Activated naive CD4-positive, alpha-beta T cell treated with anti-CD3 and anti-CD28 coated beads, Interleukin-2, amount 50 U/mL, for 24 hours (primary cell): Measurements from ENCODE around the gene WIPI1.

ENCODE experiments used
- H3K27ac Mint-ChIP-seq: one replicate; pipeline ENCODE4 v1.8.0; 2021; ENCODE audit warnings: mild to moderate bottlenecking, mixed read lengths
- H3K27me3 Mint-ChIP-seq: one replicate; pipeline ENCODE4 v1.8.0; 2021; ENCODE audit warnings: mixed read lengths
- H3K36me3 Mint-ChIP-seq: one replicate; pipeline ENCODE4 v1.8.0; 2021; ENCODE audit warnings: mixed read lengths
- H3K4me1 Mint-ChIP-seq: one replicate; pipeline ENCODE4 v1.8.0; 2021; ENCODE audit warnings: mixed read lengths
- H3K4me3 Mint-ChIP-seq: one replicate; pipeline ENCODE4 v1.8.0; 2021; ENCODE audit warnings: mild to moderate bottlenecking, mixed read lengths
- H3K9me3 Mint-ChIP-seq: one replicate; pipeline ENCODE4 v1.8.0; 2021; ENCODE audit warnings: mixed read lengths

Gene WIPI1

DNA sequence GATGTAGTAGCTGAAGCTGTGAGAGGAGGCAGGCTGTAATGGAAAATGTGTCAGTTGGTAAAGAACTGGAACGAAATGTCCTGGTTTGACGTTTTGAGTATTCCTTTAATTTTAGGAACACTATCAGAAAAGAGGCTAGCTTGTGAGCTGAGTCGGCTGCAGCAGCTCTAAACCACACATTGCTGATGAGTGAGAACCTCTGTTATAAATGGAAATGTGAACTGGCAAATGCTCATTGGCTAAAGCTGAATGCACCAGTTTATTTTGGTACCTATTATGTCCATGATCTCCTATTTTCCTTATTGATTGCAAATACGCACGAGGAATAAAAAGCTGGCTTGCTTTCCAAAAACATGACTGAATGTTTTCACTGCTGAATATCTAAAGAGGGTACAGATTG is 11.0 kb upstream of the WIPI1 start:
- no peak overlapping the region for H3K27ac Mint-ChIP-seq
- peaks cover 2% of the 10 kb centered on the region for H3K27me3 Mint-ChIP-seq
- no peaks in the 10 kb centered on the region for H3K36me3 Mint-ChIP-seq
- H3K9me3 Mint-ChIP-seq, result no peaks in the 10 kb centered on the region
- no peak overlapping the region for H3K4me3 Mint-ChIP-seq
- no peaks in the 10 kb centered on the region for H3K4me1 Mint-ChIP-seq

DNA sequence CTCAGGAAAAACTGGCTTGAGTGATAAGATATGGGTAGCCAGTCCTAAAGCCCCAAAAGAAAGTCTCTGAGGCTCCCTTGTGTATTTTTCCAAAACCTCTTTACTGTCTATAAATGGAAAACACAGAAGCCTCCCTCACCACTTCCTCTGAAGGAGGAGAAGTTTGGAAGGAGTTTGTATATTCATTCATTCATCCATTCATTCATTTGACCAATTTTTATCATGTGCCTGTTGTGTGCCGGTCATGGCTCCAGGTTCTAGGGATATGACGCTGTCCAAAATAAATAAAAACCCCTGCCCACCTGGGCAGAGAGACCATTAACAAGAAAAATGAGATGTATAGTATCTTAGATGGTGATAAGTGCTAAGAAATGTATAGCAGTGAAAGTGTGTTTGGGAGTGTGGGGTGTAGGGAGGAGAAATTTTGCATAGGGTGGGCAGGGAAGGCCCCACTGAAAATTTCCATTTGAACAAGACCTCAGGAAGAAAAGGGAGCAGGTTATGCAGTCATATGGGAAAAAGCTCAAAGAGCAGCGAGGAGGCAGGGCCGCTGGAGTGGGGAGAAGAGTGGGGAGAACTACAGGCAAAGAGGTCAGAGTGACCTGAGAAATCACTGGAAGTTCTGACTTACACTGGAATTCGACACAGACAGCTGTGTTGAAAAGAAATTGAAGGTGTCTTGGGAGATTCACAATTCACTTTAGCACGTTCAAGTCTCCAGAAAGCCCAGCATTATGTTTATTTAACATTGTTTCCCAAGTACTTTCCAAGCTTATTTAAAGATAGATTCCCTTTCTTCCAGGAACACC is 6.1 kb upstream of the WIPI1 start:
- Mint-ChIP-seq H3K4me3 (no peak overlapping the region), H3K4me1 (peaks cover 41% of the 10 kb centered on the region), H3K9me3 (no peaks in the 10 kb centered on the region), H3K27ac (no peak overlapping the region), H3K36me3 (no peaks in the 10 kb centered on the region), H3K27me3 (no peaks in the 10 kb centered on the region)

DNA sequence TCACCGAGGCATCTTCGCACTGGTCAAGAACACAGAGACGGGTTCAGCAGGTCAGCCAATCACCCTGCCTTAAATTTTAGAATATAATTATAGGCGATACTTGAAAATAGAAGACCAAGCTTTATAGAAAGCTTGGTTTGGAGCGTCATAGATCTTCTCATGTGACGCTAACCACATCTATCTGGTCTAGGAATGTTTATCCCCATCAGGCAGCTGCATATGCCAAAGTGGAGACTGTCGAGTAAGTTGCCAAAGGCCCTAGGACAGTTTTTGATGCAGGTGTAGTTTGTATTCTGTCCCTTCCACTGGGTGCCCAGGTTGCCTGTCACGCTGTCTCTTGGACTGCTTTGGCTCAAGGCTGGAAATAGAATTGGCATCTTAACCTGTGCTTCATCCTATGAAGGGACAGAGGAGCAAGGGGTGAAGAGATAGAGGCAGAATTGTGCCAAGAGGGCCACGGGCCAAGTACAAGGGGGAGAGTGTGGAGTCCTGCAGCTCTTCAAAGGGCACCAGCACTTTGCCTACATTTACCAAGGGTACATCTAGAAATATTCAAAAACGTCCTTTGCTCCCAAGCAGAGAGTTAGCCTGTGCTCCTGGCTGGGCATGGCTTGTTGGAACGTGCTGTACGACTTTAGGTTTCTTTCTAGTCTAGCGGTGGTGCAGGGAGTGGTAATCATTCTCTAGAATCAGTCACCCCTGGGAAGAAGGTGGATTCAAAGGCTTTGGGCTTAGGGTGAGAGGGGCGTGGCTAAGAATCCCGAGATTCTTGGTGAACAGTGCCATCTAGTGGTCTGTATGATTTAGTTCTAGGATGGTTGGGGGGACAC is 5.3 kb upstream of the WIPI1 start:
- no peaks in the 10 kb centered on the region for H3K36me3 Mint-ChIP-seq
- H3K27me3 Mint-ChIP-seq, result no peaks in the 10 kb centered on the region
- H3K9me3 Mint-ChIP-seq, result no peaks in the 10 kb centered on the region
- H3K4me1 Mint-ChIP-seq, result peaks cover 47% of the 10 kb centered on the region
- H3K27ac Mint-ChIP-seq, result no peak overlapping the region
- no peak overlapping the region for H3K4me3 Mint-ChIP-seq

DNA sequence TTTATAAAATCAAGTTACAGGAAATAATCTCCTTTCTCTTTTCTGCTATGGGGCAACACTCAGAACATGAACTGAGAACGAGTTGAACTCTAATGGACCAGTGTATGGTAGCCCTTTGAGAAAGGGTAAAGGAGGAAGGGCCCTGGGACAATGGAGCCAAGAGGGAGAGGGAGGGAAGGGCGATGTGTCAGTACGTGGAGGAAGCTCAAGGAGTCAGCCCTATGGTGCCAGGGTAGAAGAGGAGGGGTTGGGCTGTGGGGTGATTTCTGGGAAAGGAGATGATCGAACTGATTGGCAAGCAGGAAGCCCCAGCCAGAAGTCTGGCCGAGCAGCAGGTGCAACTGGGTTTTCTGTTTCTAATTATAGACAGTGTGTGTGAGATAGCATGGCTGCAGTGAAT is 4.3 kb upstream of the WIPI1 start:
- no peaks in the 10 kb centered on the region for H3K9me3 Mint-ChIP-seq
- H3K27ac Mint-ChIP-seq, result peak overlapping the region; percentile 94
- H3K4me1 Mint-ChIP-seq, result peaks cover 49% of the 10 kb centered on the region

DNA sequence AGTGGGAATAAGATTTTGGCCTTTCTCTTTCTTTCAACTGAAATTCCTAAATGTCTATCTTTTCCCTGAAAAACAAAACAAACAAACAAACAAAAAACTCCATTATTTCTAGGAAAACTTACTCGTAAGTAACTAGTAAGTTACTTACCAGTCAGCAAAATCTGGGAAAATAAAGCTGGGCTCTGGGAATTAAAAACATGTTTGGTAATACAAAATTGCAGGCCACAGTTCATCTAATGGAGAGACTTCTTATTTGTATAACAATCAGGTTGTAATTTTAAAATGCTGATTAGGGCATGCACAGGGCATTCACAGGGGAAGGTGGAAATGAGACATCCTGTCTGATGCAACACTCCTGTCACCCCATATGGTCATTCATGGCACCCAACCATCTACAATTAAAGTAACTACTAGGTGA is 3.8 kb upstream of the WIPI1 start:
- Mint-ChIP-seq H3K27ac (peak overlapping the region; percentile 94), H3K27me3 (no peaks in the 10 kb centered on the region), H3K36me3 (no peaks in the 10 kb centered on the region), H3K4me3 (peak overlapping the region; percentile 17), H3K9me3 (no peaks in the 10 kb centered on the region), H3K4me1 (peaks cover 53% of the 10 kb centered on the region)

More for the DNA sequence above, 4.3 kb upstream of the WIPI1 start:
- Mint-ChIP-seq H3K4me3 (no peak overlapping the region), H3K36me3 (no peaks in the 10 kb centered on the region), H3K27me3 (no peaks in the 10 kb centered on the region)

DNA sequence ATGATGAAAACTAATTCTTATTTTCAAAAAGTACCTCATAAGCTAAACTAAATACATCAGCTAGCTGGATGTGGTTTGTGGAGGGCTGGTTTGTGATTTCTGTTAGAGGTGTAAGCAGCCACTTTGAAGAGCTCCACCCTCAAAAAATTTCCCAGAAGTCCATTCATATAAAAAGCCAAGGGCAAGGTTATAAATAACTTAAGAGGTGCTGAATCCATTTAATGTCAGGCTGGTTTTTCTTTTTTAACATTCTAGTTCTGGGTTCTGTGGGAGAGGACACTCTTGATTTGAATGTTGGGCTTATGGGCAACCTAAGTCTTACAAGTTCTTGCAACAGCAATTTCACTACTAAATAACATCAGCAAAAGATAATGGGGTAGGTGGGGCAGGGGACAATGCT is 3.4 kb upstream of the WIPI1 start:
- Mint-ChIP-seq H3K27me3 (no peaks in the 10 kb centered on the region), H3K4me1 (peaks cover 56% of the 10 kb centered on the region), H3K9me3 (no peaks in the 10 kb centered on the region), H3K27ac (peak overlapping the region; percentile 94), H3K36me3 (no peaks in the 10 kb centered on the region), H3K4me3 (peak overlapping the region; percentile 17)

DNA sequence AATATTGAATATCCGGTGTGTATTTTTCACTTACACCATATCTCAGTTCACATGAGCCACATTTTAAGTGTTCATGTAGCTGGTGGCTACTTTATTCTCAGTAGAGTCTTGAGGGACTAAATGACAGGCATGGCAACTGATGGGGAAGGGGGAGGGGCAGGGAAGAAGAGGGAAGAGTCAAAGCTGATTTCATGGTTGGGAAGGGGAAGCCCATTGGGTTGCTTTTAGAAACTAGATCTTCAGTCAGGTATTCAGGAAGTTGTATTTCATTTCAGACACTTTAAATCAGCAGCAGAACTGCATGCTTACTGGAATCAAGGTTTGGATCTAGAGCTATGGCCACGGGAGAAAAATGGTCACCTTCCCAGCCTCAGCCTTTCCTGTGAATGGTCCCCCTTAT is 2.9 kb upstream of the WIPI1 start:
- peak overlapping the region; percentile 8 for H3K4me3 Mint-ChIP-seq
- H3K27ac Mint-ChIP-seq, result peak overlapping the region; percentile 94
- no peaks in the 10 kb centered on the region for H3K9me3 Mint-ChIP-seq
- H3K4me1 Mint-ChIP-seq, result peaks cover 56% of the 10 kb centered on the region
- no peaks in the 10 kb centered on the region for H3K27me3 Mint-ChIP-seq
- H3K36me3 Mint-ChIP-seq, result no peaks in the 10 kb centered on the region

DNA sequence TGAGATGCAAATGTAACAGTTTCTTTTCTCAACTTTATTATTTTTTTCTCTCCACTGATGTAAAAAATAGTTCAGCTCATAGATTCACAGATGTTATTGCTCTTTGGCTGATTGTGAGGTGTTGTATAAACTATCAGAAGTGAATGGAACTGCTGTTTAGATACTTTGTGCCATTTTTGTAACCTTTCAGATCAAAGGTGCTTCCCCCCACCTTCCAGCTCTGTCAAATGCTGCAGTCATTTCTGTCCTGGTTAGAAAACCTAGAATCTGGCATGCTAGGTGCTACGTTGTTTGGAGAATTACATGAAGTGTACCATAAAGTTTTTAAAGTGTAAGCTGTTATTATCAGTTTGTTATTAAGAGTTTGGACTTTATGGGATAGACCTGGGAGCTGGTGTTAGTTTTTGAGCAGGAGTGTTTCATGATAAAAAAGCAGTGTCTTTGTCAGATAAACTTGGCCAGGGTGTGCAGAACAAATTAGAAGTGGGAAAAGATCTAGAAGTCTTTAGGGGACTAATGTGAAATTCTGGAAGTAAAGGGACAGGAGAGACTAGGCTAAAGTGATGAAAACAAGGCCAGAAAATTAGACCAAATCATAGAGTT is 1.8 kb upstream of the WIPI1 start:
- no peaks in the 10 kb centered on the region for H3K9me3 Mint-ChIP-seq
- H3K4me3 Mint-ChIP-seq, result no peak overlapping the region
- H3K4me1 Mint-ChIP-seq, result peaks cover 56% of the 10 kb centered on the region
- H3K36me3 Mint-ChIP-seq, result no peaks in the 10 kb centered on the region
- no peaks in the 10 kb centered on the region for H3K27me3 Mint-ChIP-seq
- H3K27ac Mint-ChIP-seq, result peak overlapping the region; percentile 26

DNA sequence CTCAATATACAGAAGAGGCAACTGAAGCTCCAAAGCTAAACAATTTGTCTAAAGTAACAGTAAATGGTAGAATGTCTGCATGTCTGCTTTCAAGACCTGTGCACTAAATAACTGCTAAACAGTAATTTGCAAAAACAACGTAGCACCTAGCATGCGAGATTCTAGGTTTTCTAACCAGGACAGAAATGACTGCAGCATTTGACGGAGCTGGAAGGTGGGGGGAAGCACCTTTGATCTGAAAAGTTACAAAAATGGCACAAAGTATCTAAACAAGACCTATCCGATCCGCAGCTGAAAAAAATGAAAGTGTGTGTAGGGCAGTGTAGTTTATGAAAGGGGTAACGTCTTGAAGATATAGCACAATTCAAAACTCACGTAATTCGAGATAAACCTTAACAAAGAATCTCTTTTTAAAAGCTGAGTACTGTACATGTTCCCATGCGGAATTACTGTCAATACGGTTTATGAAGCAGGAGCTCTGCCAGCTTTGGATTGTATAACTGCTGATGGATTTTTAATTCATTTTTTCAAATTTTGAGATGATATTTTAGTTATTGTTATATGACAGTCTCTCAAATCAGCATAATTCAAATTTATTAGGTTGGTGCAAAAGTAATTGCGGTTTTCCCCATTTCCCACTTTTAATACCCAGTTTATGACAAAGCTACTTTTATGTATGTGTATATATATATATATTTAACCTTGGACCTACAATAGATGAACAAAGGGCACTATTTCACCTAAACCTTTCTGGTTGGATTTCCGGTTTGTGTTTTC is 1.2 kb upstream of the WIPI1 start:
- H3K4me1 Mint-ChIP-seq, result peaks cover 56% of the 10 kb centered on the region

DNA sequence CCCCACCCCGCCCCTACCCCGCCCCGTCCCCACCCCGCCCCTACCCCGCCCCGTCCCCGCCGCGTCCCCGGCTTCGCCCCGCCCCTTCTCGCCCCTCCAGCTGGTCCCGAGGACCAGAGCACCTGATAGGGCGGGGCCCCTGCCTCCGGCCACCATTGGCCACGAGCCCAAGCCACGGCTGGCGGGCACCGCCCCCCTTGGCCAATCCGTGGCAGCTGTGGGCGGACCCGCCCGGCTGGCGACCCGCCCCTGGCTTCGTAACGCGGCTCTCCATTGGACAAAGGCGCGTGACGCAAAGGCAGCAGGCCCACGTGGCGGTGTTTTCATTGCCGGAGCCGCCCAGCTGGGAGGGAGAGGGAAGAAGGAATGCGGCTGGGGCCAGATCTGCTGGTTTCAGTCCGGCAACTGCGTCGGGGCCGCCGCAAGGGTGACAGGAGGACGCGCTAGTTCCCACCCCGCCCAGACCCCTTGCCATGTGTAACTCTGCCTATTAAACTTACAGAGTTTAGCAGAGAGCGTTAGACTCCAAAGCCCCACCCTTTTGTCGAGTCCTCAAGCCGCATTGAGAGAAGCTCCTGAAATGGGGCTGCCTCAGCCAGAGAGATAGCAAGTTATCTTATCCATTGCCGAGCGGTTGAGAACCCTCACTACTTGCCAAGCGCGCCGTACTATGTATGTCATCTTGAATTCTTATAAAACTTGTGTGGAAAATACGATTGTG is 403 bp upstream of the WIPI1 start:
- Mint-ChIP-seq H3K27me3 (no peaks in the 10 kb centered on the region), H3K36me3 (no peaks in the 10 kb centered on the region), H3K9me3 (no peaks in the 10 kb centered on the region), H3K27ac (peak overlapping the region; percentile 84), H3K4me3 (peak overlapping the region; percentile 84), H3K4me1 (peaks cover 58% of the 10 kb centered on the region)

More for the DNA sequence above, 1.2 kb upstream of the WIPI1 start:
- H3K27ac Mint-ChIP-seq, result peak overlapping the region; percentile 0
- H3K4me3 Mint-ChIP-seq, result peak overlapping the region; percentile 84
- H3K36me3 Mint-ChIP-seq, result no peaks in the 10 kb centered on the region
- no peaks in the 10 kb centered on the region for H3K9me3 Mint-ChIP-seq
- H3K27me3 Mint-ChIP-seq, result no peaks in the 10 kb centered on the region

DNA sequence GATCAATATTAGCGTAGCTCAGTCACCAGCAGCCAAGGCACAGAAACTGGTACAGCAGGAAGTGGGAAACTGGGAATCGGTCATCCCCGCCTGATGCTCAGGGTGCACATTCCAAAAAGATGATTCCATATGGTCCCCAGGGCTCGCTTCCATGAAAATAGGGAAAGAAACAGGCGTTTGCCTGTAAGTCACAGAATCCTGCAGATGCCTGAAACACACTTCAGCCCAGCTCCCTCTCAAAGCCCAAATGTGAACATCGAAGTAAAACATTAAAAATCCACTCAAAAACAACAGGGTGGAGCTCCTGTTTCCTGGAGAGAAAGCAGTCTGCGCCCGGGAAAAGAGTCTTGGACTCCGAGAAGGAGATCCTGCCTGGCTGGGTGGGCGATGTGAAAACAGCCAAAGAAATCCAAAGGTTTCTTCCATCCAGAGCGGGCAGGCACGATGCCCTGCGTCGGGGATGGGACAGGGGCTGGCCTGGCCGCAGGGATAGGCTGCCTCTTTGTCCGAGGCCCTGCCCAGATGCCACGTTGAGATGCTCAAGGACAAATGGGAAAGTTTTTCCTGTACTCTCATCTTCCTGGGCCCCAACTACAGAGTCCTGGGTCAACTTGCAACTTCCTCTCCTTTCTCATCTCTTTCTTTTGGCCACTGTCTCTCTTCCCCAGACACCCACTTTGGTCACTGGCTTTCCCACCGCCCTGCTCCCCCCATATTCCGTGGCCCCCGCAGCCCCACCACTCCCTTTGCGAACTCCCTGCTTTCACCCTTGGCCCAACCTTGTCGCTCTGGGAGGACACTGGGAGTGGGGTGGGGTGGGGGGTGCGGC is 743 bp downstream of the WIPI1 start:
- peak overlapping the region; percentile 77 for H3K4me3 Mint-ChIP-seq
- peaks cover 47% of the 10 kb centered on the region for H3K4me1 Mint-ChIP-seq
- no peaks in the 10 kb centered on the region for H3K9me3 Mint-ChIP-seq
- no peak overlapping the region for H3K27ac Mint-ChIP-seq
- no peaks in the 10 kb centered on the region for H3K27me3 Mint-ChIP-seq
- no peaks in the 10 kb centered on the region for H3K36me3 Mint-ChIP-seq

DNA sequence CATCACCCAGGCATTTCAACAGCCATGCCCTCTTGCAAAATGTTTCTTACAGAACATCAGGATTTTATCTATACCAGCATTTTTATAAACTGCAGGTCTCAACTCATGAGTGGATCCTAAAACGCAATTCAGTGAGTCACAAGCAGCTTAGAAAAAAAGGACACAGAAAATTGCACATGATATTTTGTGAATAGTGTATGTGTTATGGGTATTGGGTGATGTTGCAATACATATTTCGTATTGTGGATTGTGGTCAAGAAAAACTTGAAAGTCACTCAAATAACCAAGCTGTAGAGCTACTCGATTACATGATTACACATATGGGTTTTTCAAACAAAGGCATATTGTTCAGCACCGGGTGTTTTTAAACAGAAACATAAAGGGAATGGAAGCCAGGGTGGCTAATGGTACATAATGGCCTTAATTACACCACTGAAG is 1.4 kb downstream of the WIPI1 start:
- Mint-ChIP-seq H3K4me1 (peaks cover 40% of the 10 kb centered on the region), H3K4me3 (peak overlapping the region; percentile 77), H3K27me3 (no peaks in the 10 kb centered on the region), H3K27ac (no peak overlapping the region), H3K36me3 (no peaks in the 10 kb centered on the region), H3K9me3 (no peaks in the 10 kb centered on the region)

DNA sequence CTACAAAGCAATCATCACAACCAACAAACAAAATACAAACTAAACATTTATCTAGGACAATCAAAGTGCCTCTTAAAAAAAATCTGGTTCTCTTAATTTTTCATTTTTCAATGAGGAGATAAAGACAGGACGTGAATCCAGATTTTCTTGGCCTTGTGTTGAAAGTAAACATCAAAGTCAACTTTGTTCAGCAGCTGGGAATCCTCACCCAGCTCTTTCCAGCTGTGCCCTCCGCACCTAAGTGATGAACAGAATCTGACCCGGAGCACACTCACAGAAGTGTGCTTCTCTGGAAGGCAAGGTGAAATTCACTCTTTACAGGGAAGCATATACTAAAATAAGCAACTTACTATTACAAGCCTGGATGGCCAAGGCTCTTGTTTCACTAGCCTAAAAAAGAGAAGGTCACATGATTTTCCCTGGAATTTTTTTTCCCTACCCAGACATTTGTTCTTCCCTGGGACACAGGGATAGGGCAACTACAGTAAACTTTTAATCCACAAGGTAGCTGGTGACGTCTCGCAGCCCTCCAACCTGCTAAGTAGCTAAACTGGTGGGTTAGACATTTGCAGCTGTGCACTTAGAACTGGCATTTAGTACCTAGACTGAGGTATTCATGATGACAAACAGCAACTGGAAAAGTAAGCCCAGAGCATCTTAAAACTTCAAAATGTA is 3.2 kb downstream of the WIPI1 start:
- no peaks in the 10 kb centered on the region for H3K9me3 Mint-ChIP-seq
- H3K36me3 Mint-ChIP-seq, result no peaks in the 10 kb centered on the region
- no peak overlapping the region for H3K27ac Mint-ChIP-seq
- peaks cover 24% of the 10 kb centered on the region for H3K4me1 Mint-ChIP-seq
- H3K4me3 Mint-ChIP-seq, result no peak overlapping the region
- H3K27me3 Mint-ChIP-seq, result no peaks in the 10 kb centered on the region
